HCT116 (cell line): ENCODE measurements around the gene TPST1. TPM values are rescaled to one million over a fixed set of nuclear protein-coding genes. Genes with fewer than 3 reads are reported as not detected.

Experiments
- ATAC-seq: fragments of 200-7000 bp; cut with Tn5 transposase; 2 replicates; pipeline ENCODE4 v1.9.1; 2020; ENCODE audit warnings: mild to moderate bottlenecking, moderate library complexity
- BruUV-seq: library from RNA; stranded (reverse); fragments of 400-500 nt; replicated peaks from 2 replicates; lab custom pipeline; 2021; lab: Mats Ljungman, UMichigan
- CTCF ChIA-PET: fragments of 300-600 bp; sonication (Branson Sonifier 250); formaldehyde crosslinking; loops from one replicate; lab custom pipeline; 2021; ENCODE audit warnings: antibody characterized with exemption; lab: Charles Lee
- POLR2A ChIA-PET: fragments of 300-600, 350-600 bp; sonication (Branson Sonifier 250); formaldehyde crosslinking; loops from one replicate; lab custom pipeline; 2021; ENCODE audit warnings: antibody characterized with exemption; lab: Charles Lee
- RAD21 ChIA-PET, 2 experiments: fragments of 300-600 bp; sonication (Branson Sonifier 250); formaldehyde crosslinking; loops; one replicate each; lab custom pipeline; 2023; ENCODE audit warnings: low total read pairs in 2 of 2; ENCODE audit not compliant: uncharacterized antibody in 2 of 2, unreplicated experiment in 2 of 2, low non-redundant PET in 1 of 2; lab: Charles Lee
- DNase-seq: peaks from one replicate; pipeline ENCODE4 v3.0.0-alpha.2; 2010; ENCODE audit warnings: low read depth, low spot score
- H2AFZ ChIP-seq: fragments of 200-600 bp; shearing (Covaris generic), sonication (generic); 2 replicates; pipeline ENCODE4 v1.6.1; 2017; ENCODE audit warnings: low read depth, mixed run types, mixed read lengths, antibody characterized with exemption, low read length; ENCODE audit not compliant: poor library complexity, severe bottlenecking
- H3K27ac ChIP-seq: 2 replicates; pipeline ENCODE4 v1.5.1; 2012; ENCODE audit warnings: low read depth, low read length
- H3K27me3 ChIP-seq: fragments of 200-600 bp; sonication (generic); 2 replicates; pipeline ENCODE4 v1.6.1; 2016; ENCODE audit warnings: mixed run types, low read length, mixed read lengths; ENCODE audit not compliant: insufficient read depth
- H3K36me3 ChIP-seq, 2 experiments: fragments of 200-500 bp in 1 of 2; fragments of 200-600 bp in 1 of 2; sonication (Bioruptor generic) in 1 of 2; sonication (generic) in 1 of 2; 2 replicates each; pipeline versions ENCODE4 v1.5.1 to v1.6.1; 2014 to 2016; ENCODE audit warnings: low read length in 2 of 2, inconsistent platforms in 1 of 2, mixed read lengths in 1 of 2, mixed run types in 1 of 2; ENCODE audit not compliant: insufficient read depth in 2 of 2, control insufficient read depth in 1 of 2
- H3K4me1 ChIP-seq, 2 experiments: fragments of 200-600 bp in 1 of 2; sonication (generic) in 1 of 2; 2 replicates each; pipeline versions ENCODE4 v1.5.1 to v1.6.1; 2012 to 2017; ENCODE audit warnings: low read length in 2 of 2, inconsistent platforms in 1 of 2, mild to moderate bottlenecking in 1 of 2, mixed read lengths in 1 of 2, mixed run types in 1 of 2, moderate library complexity in 1 of 2; ENCODE audit not compliant: insufficient read depth in 2 of 2, control insufficient read depth in 1 of 2
- H3K4me2 ChIP-seq: fragments of 200-600 bp; sonication (generic); 2 replicates; pipeline ENCODE4 v1.6.1; 2017; ENCODE audit warnings: mixed run types, low read length, mixed read lengths
- H3K4me3 ChIP-seq, 2 experiments: fragments of 200-600 bp in 1 of 2; sonication (generic) in 1 of 2; replicated peaks in 1 of 2; 2 replicates each; pipeline ENCODE4 v1.5.1; 2011 to 2016; ENCODE audit warnings: low read length in 2 of 2, control low read depth in 1 of 2, low read depth in 1 of 2, mild to moderate bottlenecking in 1 of 2, mixed read lengths in 1 of 2, mixed run types in 1 of 2
- H3K79me2 ChIP-seq: fragments of 200-600 bp; sonication (generic); 2 replicates; pipeline ENCODE4 v1.6.1; 2017; ENCODE audit warnings: mild to moderate bottlenecking, mixed run types, low read length, moderate library complexity, mixed read lengths; ENCODE audit not compliant: insufficient read depth
- H3K9ac ChIP-seq: fragments of 200-600 bp; sonication (generic); 2 replicates; pipeline ENCODE4 v1.6.1; 2016; ENCODE audit warnings: low read length, mixed read lengths
- H3K9me2 ChIP-seq: fragments of 200-600 bp; sonication (generic), shearing (Covaris generic); 2 replicates; pipeline ENCODE4 v1.6.1; 2017; ENCODE audit warnings: mixed run types, mild to moderate bottlenecking, moderate library complexity; ENCODE audit not compliant: insufficient read depth
- H3K9me3 ChIP-seq, 2 experiments: fragments of 200-500 bp in 1 of 2; fragments of 200-600 bp in 1 of 2; sonication (Bioruptor generic) in 1 of 2; sonication (generic) in 1 of 2; 2 replicates each; pipeline ENCODE4 v1.6.1; 2014 to 2017; ENCODE audit warnings: low read length in 2 of 2, mixed read lengths in 2 of 2, inconsistent platforms in 1 of 2, low read depth in 1 of 2, mild to moderate bottlenecking in 1 of 2, mixed run types in 1 of 2, moderate library complexity in 1 of 2; ENCODE audit not compliant: control insufficient read depth in 1 of 2, insufficient read depth in 1 of 2
- H4K20me1 ChIP-seq: fragments of 200-600 bp; sonication (generic), shearing (Covaris generic); 2 replicates; pipeline ENCODE4 v1.6.1; 2017; ENCODE audit warnings: mixed run types, mild to moderate bottlenecking, moderate library complexity; ENCODE audit not compliant: insufficient read depth
- EGR1 ChIP-seq: IDR thresholded peaks from 2 replicates; pipeline ENCODE4 v1.6.1; 2012; ENCODE audit warnings: low read depth
- ELF1 ChIP-seq: IDR thresholded peaks from 2 replicates; pipeline ENCODE4 v1.6.1; 2012; ENCODE audit warnings: low read depth, borderline replicate concordance
- FOSL1 ChIP-seq: IDR thresholded peaks from 2 replicates; pipeline ENCODE4 v1.6.1; 2012; ENCODE audit warnings: low read depth
- JUND ChIP-seq: IDR thresholded peaks from 2 replicates; pipeline ENCODE4 v1.6.1; 2012
- RAD21 ChIP-seq: IDR thresholded peaks from 2 replicates; pipeline ENCODE4 v1.6.1; 2012; ENCODE audit warnings: low read depth, mild to moderate bottlenecking
- SIN3A ChIP-seq: IDR thresholded peaks from 2 replicates; pipeline ENCODE4 v1.6.1; 2012; ENCODE audit warnings: low read depth
- SP1 ChIP-seq: IDR thresholded peaks from 2 replicates; pipeline ENCODE4 v1.6.1; 2012; ENCODE audit warnings: low read depth
- SRF ChIP-seq: IDR thresholded peaks from 2 replicates; pipeline ENCODE4 v1.6.1; 2012; ENCODE audit warnings: low read depth
- TCF7L2 ChIP-seq: IDR thresholded peaks from 2 replicates; pipeline ENCODE4 v1.7.0; 2011; ENCODE audit warnings: borderline replicate concordance, inconsistent platforms; ENCODE audit not compliant: insufficient read depth, insufficient read length; ENCODE audit errors: extremely low read depth
- YY1 ChIP-seq: IDR thresholded peaks from 2 replicates; pipeline ENCODE4 v1.6.1; 2011; ENCODE audit warnings: low read length, low read depth, moderate library complexity, mild to moderate bottlenecking; ENCODE audit not compliant: insufficient replicate concordance; ENCODE audit errors: extremely low read depth
- ZFX ChIP-seq: fragments of 450-650 bp; IDR thresholded peaks from 2 replicates; pipeline ENCODE4 v1.6.1; 2017
- ZNF274 ChIP-seq: fragments of 200-500 bp; sonication (Bioruptor generic); IDR thresholded peaks from 2 replicates; pipeline ENCODE4 v1.6.1; 2014; ENCODE audit warnings: mild to moderate bottlenecking, low read depth, low read length, inconsistent platforms
- intact Hi-C: fragments of 100-400 bp; cut with micrococcal nuclease; formaldehyde crosslinking; loops from 2 replicates; pipeline ENCODE4 v1.10.0; 2022
- total RNA-seq: library from RNA; stranded (reverse); gene quantifications from one replicate; pipeline ENCODE4 v1.2.1, GENCODE V29; 2021; ENCODE audit not compliant: unreplicated experiment
- TF ChIP-seq, protein P1 (sequence below), 3 experiments: fragments of 200-600 bp in 1 of 3; sonication (generic) in 1 of 3; IDR thresholded peaks in 2 of 3; conservative IDR thresholded peaks in 1 of 3; 2 replicates each; pipeline ENCODE4 v1.5.1; 2012 to 2017; ENCODE audit warnings: low read depth in 2 of 3, low read length in 2 of 3, antibody characterized with exemption in 1 of 3, borderline replicate concordance in 1 of 3, control low read depth in 1 of 3, mild to moderate bottlenecking in 1 of 3, mixed read lengths in 1 of 3, mixed run types in 1 of 3, moderate library complexity in 1 of 3; ENCODE audit not compliant: insufficient read depth in 1 of 3
- TF ChIP-seq, protein P2 (sequence below): IDR thresholded peaks from 2 replicates; pipeline ENCODE4 v1.6.1; 2012
- TF ChIP-seq, protein P3 (sequence below): IDR thresholded peaks from 2 replicates; pipeline ENCODE4 v1.6.1; 2012

Gene TPST1
- total RNA-seq, 1 experiment from 2014 or later: 11.4 TPM

DNA sequence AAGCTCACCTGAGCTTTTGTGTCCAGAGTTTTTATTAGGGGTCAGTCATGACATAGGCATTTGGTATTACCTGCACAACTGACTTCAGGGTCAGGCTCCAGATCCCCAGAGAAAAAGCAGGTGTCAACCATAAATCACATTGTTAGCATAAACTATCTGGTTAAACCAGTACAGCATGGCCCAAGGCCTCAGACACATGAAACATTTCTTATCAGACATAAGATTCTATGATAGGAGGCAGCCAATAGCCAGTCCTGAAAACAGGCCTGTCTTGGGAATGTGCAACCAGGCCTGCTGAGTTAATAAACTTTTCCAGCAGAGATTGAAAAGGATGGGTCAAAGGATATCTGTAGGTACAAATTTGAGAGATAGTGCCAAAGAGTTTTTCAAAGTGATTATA is 116.1 kb downstream of the TPST1 start:
- Histone ChIP-seq H3K9me3 (peaks cover 0 to 8% of the 10 kb centered on the region in 2 experiments; a peak in 1 of 4 replicates), H3K9ac (no peak overlapping the region), H3K4me1 (no peaks in the 10 kb centered on the region), H3K27me3 (no peaks in the 10 kb centered on the region), H3K27ac (no peak overlapping the region), H4K20me1 (no peaks in the 10 kb centered on the region), H2AFZ (no peak overlapping the region)
- BruUV-seq: no TSS peak
- no peak for DNase-seq
- intact Hi-C loops: no loop called here
- TF ChIP-seq EGR1: no peak
- no peak for TF ChIP-seq ELF1
- no peak for TF ChIP-seq SP1
- TF ChIP-seq, protein P1, sequence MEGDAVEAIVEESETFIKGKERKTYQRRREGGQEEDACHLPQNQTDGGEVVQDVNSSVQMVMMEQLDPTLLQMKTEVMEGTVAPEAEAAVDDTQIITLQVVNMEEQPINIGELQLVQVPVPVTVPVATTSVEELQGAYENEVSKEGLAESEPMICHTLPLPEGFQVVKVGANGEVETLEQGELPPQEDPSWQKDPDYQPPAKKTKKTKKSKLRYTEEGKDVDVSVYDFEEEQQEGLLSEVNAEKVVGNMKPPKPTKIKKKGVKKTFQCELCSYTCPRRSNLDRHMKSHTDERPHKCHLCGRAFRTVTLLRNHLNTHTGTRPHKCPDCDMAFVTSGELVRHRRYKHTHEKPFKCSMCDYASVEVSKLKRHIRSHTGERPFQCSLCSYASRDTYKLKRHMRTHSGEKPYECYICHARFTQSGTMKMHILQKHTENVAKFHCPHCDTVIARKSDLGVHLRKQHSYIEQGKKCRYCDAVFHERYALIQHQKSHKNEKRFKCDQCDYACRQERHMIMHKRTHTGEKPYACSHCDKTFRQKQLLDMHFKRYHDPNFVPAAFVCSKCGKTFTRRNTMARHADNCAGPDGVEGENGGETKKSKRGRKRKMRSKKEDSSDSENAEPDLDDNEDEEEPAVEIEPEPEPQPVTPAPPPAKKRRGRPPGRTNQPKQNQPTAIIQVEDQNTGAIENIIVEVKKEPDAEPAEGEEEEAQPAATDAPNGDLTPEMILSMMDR (IDR thresholded peaks at IDR 0.05 in 2 of 3, conservative IDR thresholded peaks at IDR 0.05 in 1 of 3; ENCODE audit: borderline replicate concordance in 1 of 3, insufficient read depth in 1 of 3, low read depth in 2 of 3, low read length in 2 of 3): no peak
- no peak for TF ChIP-seq SRF
- TF ChIP-seq ZNF274: no peak
- no peak for TF ChIP-seq TCF7L2
- no peak for TF ChIP-seq JUND
- TF ChIP-seq, protein P2, sequence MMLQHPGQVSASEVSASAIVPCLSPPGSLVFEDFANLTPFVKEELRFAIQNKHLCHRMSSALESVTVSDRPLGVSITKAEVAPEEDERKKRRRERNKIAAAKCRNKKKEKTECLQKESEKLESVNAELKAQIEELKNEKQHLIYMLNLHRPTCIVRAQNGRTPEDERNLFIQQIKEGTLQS: no peak
- no peak for TF ChIP-seq ZFX
- TF ChIP-seq RAD21: no peak
- TF ChIP-seq, protein P3, sequence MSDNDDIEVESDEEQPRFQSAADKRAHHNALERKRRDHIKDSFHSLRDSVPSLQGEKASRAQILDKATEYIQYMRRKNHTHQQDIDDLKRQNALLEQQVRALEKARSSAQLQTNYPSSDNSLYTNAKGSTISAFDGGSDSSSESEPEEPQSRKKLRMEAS: no peak
- TF ChIP-seq SIN3A: no peak
- no peak for TF ChIP-seq YY1
- TF ChIP-seq FOSL1: no peak
- TF ChIP-seq, all 23 proteins: peak for 0
- ChIA-PET RAD21 (no interaction called here), CTCF (no interaction called here), POLR2A (no interaction called here)
- ATAC-seq: no peak
- no peaks in the 10 kb centered on the region for H3K79me2 ChIP-seq
- no peak overlapping the region for H3K4me3 ChIP-seq
- H3K4me2 ChIP-seq: no peak overlapping the region
- H3K9me2 ChIP-seq: no peaks in the 10 kb centered on the region
- H3K36me3 ChIP-seq: no peaks in the 10 kb centered on the region
